Natural killer cell (primary cell): ENCODE data around the gene SSH2. TPM values are rescaled to one million over a fixed set of nuclear protein-coding genes. Genes with fewer than 3 reads are reported as not detected.
"Not testable (repeated sequence)": the region's sequence is repeated elsewhere in the genome, so short reads cannot be mapped to it uniquely, and the experiment has no call there.

Experiments
- ATAC-seq, 3 donors: fragments of 150-1000 bp in 2 of 3; fragments of 200-7000 bp in 1 of 3; cut with Tn5 transposase; 1 replicate in 1 of 3; 2 replicates in 2 of 3; pipeline ENCODE4 v1.10.0; 2021; ENCODE audit warnings: mild to moderate bottlenecking in 2 of 3, moderate library complexity in 2 of 3
- DNase-seq, 2 donors: peaks; one replicate each; pipeline versions ENCODE4 v3.0.0 to v3.0.0-alpha.2; 2013 to 2021; ENCODE audit warnings: mixed read lengths in 1 of 2
- H3K27ac ChIP-seq: one replicate; pipeline ENCODE4 v1.5.1; 2013; ENCODE audit warnings: mild to moderate bottlenecking, low read length
- H3K27me3 ChIP-seq: one replicate; pipeline ENCODE4 v1.6.1; 2013; ENCODE audit warnings: low read length; ENCODE audit not compliant: control insufficient read depth, insufficient read depth
- H3K36me3 ChIP-seq: one replicate; pipeline ENCODE4 v1.6.1; 2013; ENCODE audit warnings: low read length; ENCODE audit not compliant: control insufficient read depth, insufficient read depth
- H3K4me1 ChIP-seq: one replicate; pipeline ENCODE4 v1.6.1; 2013; ENCODE audit warnings: low read length; ENCODE audit not compliant: control insufficient read depth, insufficient read depth
- H3K4me3 ChIP-seq: one replicate; pipeline ENCODE4 v1.5.1; 2013; ENCODE audit warnings: low read length
- H3K9me3 ChIP-seq: one replicate; pipeline ENCODE4 v1.6.1; 2013; ENCODE audit warnings: low read length; ENCODE audit not compliant: control insufficient read depth, insufficient read depth
- H3K27ac Mint-ChIP-seq, 2 donors: one replicate each; pipeline ENCODE4 v1.8.0; 2022; ENCODE audit warnings: mild to moderate bottlenecking in 2 of 2, mixed read lengths in 2 of 2, moderate library complexity in 1 of 2
- H3K27me3 Mint-ChIP-seq, 2 donors: one replicate each; pipeline ENCODE4 v1.8.0; 2022; ENCODE audit warnings: low read depth in 2 of 2, mixed read lengths in 2 of 2
- H3K36me3 Mint-ChIP-seq: one replicate; pipeline ENCODE4 v1.8.0; 2022; ENCODE audit warnings: mixed read lengths
- H3K4me1 Mint-ChIP-seq, 2 donors: one replicate each; pipeline ENCODE4 v1.8.0; 2022; ENCODE audit warnings: mixed read lengths in 2 of 2
- H3K4me3 Mint-ChIP-seq: one replicate; pipeline ENCODE4 v1.8.0; 2022; ENCODE audit warnings: mild to moderate bottlenecking, moderate library complexity, mixed read lengths
- H3K9me3 Mint-ChIP-seq, 2 donors: one replicate each; pipeline ENCODE4 v1.8.0; 2022; ENCODE audit warnings: mixed read lengths in 2 of 2
- WGBS: methylation state at CpG from one replicate; pipeline ENCODE4 v1.1.7; 2013; ENCODE audit warnings: missing lambda C conversion rate; ENCODE audit not compliant: insufficient coverage; 5-methylcytosine and 5-hydroxymethylcytosine counted together
- intact Hi-C: fragments of 100-400 bp; cut with micrococcal nuclease; formaldehyde crosslinking; loops from one replicate; pipeline ENCODE4 v1.14.2; 2022
- total RNA-seq, 4 donors: library from RNA; stranded (reverse); fragments of 120-200 nt in 1 of 4; gene quantifications; one replicate each; pipeline versions ENCODE4 v1.2.3 to v1.2.4, GENCODE V29; 2013 to 2022
- TF ChIP-seq, protein P1 (sequence below): fragments of 200-600 bp; IDR thresholded peaks from one replicate; pipeline ENCODE4 v1.8.0; 2022; ENCODE audit warnings: antibody characterized with exemption

Gene SSH2
- total RNA-seq, 3 donors from 2014 or later (not counting 1 experiment from before 2014, with no cell fraction given): 124 to 166 (median 144) TPM

DNA sequence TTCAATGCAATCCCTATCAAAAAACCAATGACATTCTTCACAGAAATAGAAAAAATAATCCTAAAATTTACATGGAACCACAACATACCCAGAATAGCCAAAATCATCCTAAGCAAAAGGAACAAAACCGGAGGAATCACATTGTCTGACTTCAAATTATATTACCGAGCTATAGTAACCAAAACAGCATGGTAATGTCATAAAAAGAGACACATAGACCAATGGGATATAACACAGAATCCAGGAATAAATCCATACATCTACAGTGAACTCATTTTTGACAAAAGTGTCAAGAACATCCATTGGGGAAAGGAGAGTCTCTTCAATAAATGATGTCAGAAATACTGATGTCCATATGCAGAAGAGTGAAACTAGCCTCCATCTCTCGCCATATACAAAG, 201.5 kb downstream of the SSH2 start:
- Histone ChIP-seq H3K27me3 (no peaks in the 10 kb centered on the region), H3K36me3 (peaks cover 9% of the 10 kb centered on the region), H3K27ac (no peak overlapping the region), H3K4me3 (no peak overlapping the region), H3K9me3 (no peaks in the 10 kb centered on the region), H3K4me1 (peaks cover 33% of the 10 kb centered on the region)
- DNase-seq (no peak), ATAC-seq (no peak)
- H3K9me3 Mint-ChIP-seq: peaks cover 0 to 2% of the 10 kb centered on the region in 2 donors
- H3K36me3 Mint-ChIP-seq: peaks cover 5% of the 10 kb centered on the region
- peak overlapping the region; percentile 19 for H3K4me3 Mint-ChIP-seq
- no peaks in the 10 kb centered on the region for H3K27me3 Mint-ChIP-seq
- TF ChIP-seq, protein P1, sequence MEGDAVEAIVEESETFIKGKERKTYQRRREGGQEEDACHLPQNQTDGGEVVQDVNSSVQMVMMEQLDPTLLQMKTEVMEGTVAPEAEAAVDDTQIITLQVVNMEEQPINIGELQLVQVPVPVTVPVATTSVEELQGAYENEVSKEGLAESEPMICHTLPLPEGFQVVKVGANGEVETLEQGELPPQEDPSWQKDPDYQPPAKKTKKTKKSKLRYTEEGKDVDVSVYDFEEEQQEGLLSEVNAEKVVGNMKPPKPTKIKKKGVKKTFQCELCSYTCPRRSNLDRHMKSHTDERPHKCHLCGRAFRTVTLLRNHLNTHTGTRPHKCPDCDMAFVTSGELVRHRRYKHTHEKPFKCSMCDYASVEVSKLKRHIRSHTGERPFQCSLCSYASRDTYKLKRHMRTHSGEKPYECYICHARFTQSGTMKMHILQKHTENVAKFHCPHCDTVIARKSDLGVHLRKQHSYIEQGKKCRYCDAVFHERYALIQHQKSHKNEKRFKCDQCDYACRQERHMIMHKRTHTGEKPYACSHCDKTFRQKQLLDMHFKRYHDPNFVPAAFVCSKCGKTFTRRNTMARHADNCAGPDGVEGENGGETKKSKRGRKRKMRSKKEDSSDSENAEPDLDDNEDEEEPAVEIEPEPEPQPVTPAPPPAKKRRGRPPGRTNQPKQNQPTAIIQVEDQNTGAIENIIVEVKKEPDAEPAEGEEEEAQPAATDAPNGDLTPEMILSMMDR: no peak
- 90% methylated on average over 3 of the region's 3 CpGs for WGBS
- peaks cover 73 to 76% of the 10 kb centered on the region in 2 donors for H3K4me1 Mint-ChIP-seq
- intact Hi-C loops: no loop called here
- H3K27ac Mint-ChIP-seq: peak overlapping the region; percentile 77 to 92

DNA sequence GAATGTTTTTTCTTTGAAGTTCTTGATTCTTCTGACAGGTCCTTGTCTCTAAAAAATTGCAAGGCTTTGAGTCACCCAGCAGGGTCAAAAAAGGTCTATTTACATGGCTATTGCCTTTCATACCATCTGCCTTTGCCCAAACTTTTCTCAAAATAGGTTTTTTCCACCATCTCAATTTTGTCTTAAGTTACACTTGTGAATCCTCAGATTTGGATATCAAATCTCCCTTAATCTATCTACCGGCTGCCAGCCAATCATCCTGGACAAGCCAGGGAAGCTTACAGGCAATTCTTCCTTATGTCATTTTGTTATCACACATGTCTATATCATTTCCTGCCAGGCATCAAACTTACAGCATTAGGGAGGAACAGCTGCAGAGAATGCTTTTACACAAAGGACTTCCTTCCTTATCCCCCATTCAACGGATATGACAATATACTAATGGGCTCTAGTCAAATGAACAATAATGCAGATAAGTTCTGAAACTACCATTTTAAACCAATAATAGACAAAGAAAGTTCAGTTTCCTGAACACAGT, 203.2 kb downstream of the SSH2 start:
- H3K9me3 Mint-ChIP-seq: peaks cover 0 to 2% of the 10 kb centered on the region in 2 donors
- H3K27me3 Mint-ChIP-seq: no peaks in the 10 kb centered on the region
- Histone ChIP-seq H3K27ac (peak overlapping the region; percentile 72), H3K4me1 (peaks cover 33% of the 10 kb centered on the region), H3K9me3 (no peaks in the 10 kb centered on the region), H3K4me3 (no peak overlapping the region), H3K36me3 (peaks cover 7% of the 10 kb centered on the region), H3K27me3 (no peaks in the 10 kb centered on the region)
- TF ChIP-seq, protein P1: no peak
- intact Hi-C loops: no loop called here
- H3K4me1 Mint-ChIP-seq: peaks cover 73 to 78% of the 10 kb centered on the region in 2 donors
- DNase-seq (peak in 1 of 2 donors; percentile 69), ATAC-seq (peak; percentile 35 to 61 (median 42))
- WGBS: 8% methylated on average over 2 of the region's 2 CpGs
- H3K27ac Mint-ChIP-seq: peak overlapping the region; percentile 77 to 92
- peaks cover 5% of the 10 kb centered on the region for H3K36me3 Mint-ChIP-seq
- H3K4me3 Mint-ChIP-seq: peak overlapping the region; percentile 14

DNA sequence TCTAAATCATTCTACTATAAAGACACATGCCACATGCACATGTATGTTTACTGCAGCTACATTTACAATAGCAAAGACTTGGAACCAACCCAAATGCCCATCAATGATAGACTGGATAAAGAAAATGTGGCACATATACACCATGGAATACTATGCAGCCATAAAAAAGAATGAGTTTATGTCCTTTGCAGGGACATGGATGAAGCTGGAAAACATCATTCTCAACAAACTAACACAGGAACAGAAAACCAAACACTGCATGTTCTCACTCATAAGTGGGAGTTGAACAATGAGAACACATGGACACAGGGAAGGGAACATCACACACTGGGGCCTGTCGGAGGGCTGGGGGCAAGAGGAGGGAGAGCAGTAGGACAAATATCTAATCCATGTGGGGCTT, 204.6 kb downstream of the SSH2 start:
- peaks cover 40% of the 10 kb centered on the region for H3K4me1 ChIP-seq
- H3K9me3 ChIP-seq, DNase-seq, H3K27me3 ChIP-seq, H3K4me3 ChIP-seq, ATAC-seq, H3K27ac ChIP-seq, H3K27me3 Mint-ChIP-seq, H3K36me3 ChIP-seq, intact Hi-C loops, H3K36me3 Mint-ChIP-seq, H3K9me3 Mint-ChIP-seq: not testable (repeated sequence)
- Mint-ChIP-seq H3K4me1 (peaks cover 87% of the 10 kb centered on the region in 2 donors), H3K4me3 (peak overlapping the region; percentile 49), H3K27ac (peak overlapping the region; percentile 77 to 92)
- WGBS: 100% methylated on average over 1 of the region's 1 CpG

DNA sequence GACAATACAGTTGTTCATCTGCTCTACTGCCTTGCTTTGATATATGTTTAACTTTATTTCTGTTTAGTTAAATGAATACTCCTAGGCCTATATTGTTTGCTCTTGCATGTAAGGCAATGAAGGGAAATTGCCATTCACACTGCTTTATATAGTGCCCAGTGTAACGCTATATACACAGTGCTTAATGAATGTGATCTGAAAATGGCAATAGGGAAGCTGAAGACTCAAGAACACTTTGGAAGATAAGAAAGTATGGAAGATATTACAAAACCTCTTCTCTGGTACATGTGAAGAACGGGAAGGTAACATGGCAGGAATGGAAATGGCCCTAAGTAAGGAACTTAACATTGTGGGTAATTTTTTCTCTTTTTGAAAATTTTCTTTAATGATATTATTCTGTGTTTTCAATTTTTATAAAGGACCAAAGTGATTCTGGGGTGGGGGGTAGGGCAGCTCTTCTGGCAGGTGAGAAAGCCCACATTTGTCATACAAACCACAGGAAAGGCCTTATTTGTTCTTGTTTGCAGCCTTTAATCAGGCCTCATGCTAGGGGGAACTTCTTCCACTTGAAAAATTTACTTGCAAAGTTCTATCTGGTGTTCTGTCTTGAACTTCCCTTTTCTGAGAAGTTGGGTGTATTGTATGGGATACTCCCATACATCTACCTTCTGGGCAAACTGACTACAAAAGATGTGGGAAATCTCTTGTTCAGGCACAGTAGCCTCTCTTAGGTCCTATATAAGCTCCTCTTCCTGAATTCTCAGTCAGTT, 206.6 kb downstream of the SSH2 start:
- TF ChIP-seq, protein P1: no peak
- ATAC-seq: peak; percentile 49 to 57 (median 54)
- peak overlapping the region; percentile 86 for H3K4me3 Mint-ChIP-seq
- H3K36me3 Mint-ChIP-seq: no peaks in the 10 kb centered on the region
- no peak overlapping the region for H3K4me3 ChIP-seq
- peaks cover 80 to 84% of the 10 kb centered on the region in 2 donors for H3K4me1 Mint-ChIP-seq
- H3K9me3 ChIP-seq: no peaks in the 10 kb centered on the region
- peaks cover 52% of the 10 kb centered on the region for H3K4me1 ChIP-seq
- H3K27ac Mint-ChIP-seq: peak overlapping the region; percentile 86 to 96
- peaks cover 6% of the 10 kb centered on the region for H3K36me3 ChIP-seq
- WGBS: 52% methylated on average over 2 of the region's 2 CpGs
- no peaks in the 10 kb centered on the region for H3K27me3 ChIP-seq
- intact Hi-C loops: loop anchor here (1.0 kb wide), 2 partner anchors 17 to 37 kb away; no protein-coding TSS in a partner anchor
- peak in 1 of 2 donors; percentile 70 for DNase-seq
- H3K27ac ChIP-seq: peak overlapping the region; percentile 78
- peaks cover 0 to 2% of the 10 kb centered on the region in 2 donors for H3K9me3 Mint-ChIP-seq
- H3K27me3 Mint-ChIP-seq: no peaks in the 10 kb centered on the region
